Measurements from ENCODE around the gene CPLX1.

CPLX1 gene

GRCh38 chr4:829761-830600, 4.1 kb upstream of the CPLX1 start:
- TF ChIP-seq CTCF (IDR thresholded peaks at IDR 0.05; ENCODE audit: borderline replicate concordance, insufficient read depth, low read depth, low read length) = no peak
- H3K4me3 ChIP-seq (ENCODE audit: low read depth, low read length) = no peak overlapping the region

GRCh38 chr4:829291-829690, 3.4 kb upstream of the CPLX1 start:
- no peak overlapping the region for H3K4me3 ChIP-seq (ENCODE audit: low read depth, low read length)
- TF ChIP-seq CTCF (IDR thresholded peaks at IDR 0.05; ENCODE audit: borderline replicate concordance, insufficient read depth, low read depth, low read length) = no peak

- no peak for TF ChIP-seq CTCF (IDR thresholded peaks at IDR 0.05; ENCODE audit: borderline replicate concordance, insufficient read depth, low read depth, low read length)
Observed at GRCh38 chr4:828641-829271, 2.8 kb upstream of the CPLX1 start.

GRCh38 chr4:827209-828081, 1.5 kb upstream of the CPLX1 start:
- no peak for TF ChIP-seq CTCF (IDR thresholded peaks at IDR 0.05; ENCODE audit: borderline replicate concordance, insufficient read depth, low read depth, low read length)
- no peak overlapping the region for H3K4me3 ChIP-seq (ENCODE audit: low read depth, low read length)

More at GRCh38 chr4:828641-829271, 2.8 kb upstream of the CPLX1 start:
- no peak overlapping the region for H3K4me3 ChIP-seq (ENCODE audit: low read depth, low read length)

GRCh38 chr4:826508-827208, 729 bp upstream of the CPLX1 start:
- TF ChIP-seq CTCF (IDR thresholded peaks at IDR 0.05; ENCODE audit: borderline replicate concordance, insufficient read depth, low read depth, low read length) = no peak
- H3K4me3 ChIP-seq (ENCODE audit: low read depth, low read length) = no peak overlapping the region

- TF ChIP-seq CTCF (IDR thresholded peaks at IDR 0.05; ENCODE audit: borderline replicate concordance, insufficient read depth, low read depth, low read length) = no peak
- no peak overlapping the region for H3K4me3 ChIP-seq (ENCODE audit: low read depth, low read length)
Observed at GRCh38 chr4:825063-825970, 612 bp downstream of the CPLX1 start.
